C4-2B (cell line): Measurements from ENCODE around the gene XK.

Experiments
- CTCF ChIP-seq: fragments of 450-650 bp; conservative IDR thresholded peaks from 2 replicates; pipeline ENCODE4 v1.5.1; 2017; ENCODE audit warnings: mild to moderate bottlenecking
- ZFX ChIP-seq: fragments of 450-650 bp; IDR thresholded peaks from 2 replicates; pipeline ENCODE4 v1.6.1; 2017

GRCh38 chrX:37677765-37678164, 7.8 kb upstream of the XK start:
- no peak for TF ChIP-seq CTCF
- TF ChIP-seq ZFX = no peak
